ENCODE results near the gene CNTNAP2. TPM values are rescaled to one million over a fixed set of nuclear protein-coding genes. Genes with fewer than 3 reads are reported as not detected.

Gene CNTNAP2
- polyA plus RNA-seq, 3 donors from 2014 or later, result 0.94 to 1.1 TPM; not detected in 1

DNA sequence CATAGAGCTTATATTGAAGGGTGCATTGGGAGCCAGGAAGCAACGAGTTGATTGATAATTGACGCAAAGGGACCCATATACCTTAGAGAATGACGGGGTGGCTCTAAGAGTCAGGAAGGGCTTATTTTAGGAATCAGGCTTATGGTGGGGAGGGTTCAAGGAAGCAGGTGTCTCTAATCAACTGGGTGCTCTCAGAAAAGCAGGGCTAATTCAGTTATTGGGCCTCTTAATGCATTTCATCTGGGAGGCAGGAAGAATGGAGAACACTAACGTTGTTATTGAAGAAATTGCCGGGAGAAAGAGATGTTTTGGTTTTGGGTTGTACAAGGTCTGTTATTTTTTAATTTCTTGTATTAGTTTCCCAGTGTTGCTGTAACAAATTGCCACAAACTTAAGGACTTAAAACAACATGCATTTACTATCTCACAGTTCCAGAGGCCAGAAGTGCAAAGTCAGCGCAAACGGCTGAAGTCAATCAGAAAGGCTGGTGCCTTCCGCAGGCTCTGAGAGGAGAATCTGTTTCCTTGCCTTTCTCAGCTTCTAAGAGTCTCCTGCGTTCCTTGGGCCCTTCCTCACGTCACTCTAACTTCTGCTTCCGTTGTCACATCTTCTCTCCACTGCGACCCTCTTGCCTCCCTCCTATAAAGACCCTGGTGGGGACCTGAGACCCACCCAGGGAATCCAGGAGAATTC, 2145.5 kb downstream of the CNTNAP2 start:
- no peak for DNase-seq
- peak overlapping the region in 2 of 5 donors; percentile 2 to 50 for H3K4me3 Mint-ChIP-seq
- H3K4me1 Mint-ChIP-seq, result peaks cover 7 to 14% of the 10 kb centered on the region in 2 donors
- H3K27ac Mint-ChIP-seq, result no peak overlapping the region
- H3K36me3 Mint-ChIP-seq, result no peaks in the 10 kb centered on the region
- peaks cover 1 to 7% (median 5%) of the 10 kb centered on the region in 3 donors for H3K27me3 Mint-ChIP-seq (ENCODE audit: low read depth in 3 of 3)
- no peaks in the 10 kb centered on the region for H3K9me3 Mint-ChIP-seq

DNA sequence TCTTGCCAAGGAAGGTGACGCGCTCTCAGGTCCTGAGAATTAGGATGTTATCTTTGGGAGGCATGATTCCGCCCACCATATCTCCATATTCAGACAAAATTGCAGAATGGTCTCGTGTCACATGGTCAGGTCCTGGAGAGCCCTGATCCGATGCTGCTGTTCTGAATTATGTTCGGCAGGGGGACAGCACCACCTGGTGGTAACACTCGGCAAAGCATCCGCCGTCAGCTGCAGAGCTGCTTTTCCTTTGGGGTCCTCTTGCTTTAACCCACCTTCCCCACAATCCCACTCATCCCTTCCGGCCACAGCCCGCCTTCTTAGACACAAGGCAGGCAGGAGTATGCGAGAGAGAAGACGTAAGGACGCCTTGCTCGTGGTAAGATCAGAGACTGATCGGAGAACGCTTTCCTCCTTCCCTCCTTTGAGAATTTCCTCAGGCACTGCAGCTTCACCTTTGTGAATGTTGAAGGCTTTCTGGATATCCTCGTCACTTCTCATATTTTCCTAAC, 2146.2 kb downstream of the CNTNAP2 start:
- H3K9me3 Mint-ChIP-seq, result no peaks in the 10 kb centered on the region
- H3K36me3 Mint-ChIP-seq, result no peaks in the 10 kb centered on the region
- peak; percentile 15 to 42 (median 39) for DNase-seq
- peaks cover 7 to 14% of the 10 kb centered on the region in 2 donors for H3K4me1 Mint-ChIP-seq
- no peak overlapping the region for H3K27ac Mint-ChIP-seq
- peak overlapping the region in 3 of 5 donors; percentile 2 to 50 (median 30) for H3K4me3 Mint-ChIP-seq
- peaks cover 1 to 8% (median 7%) of the 10 kb centered on the region in 3 donors for H3K27me3 Mint-ChIP-seq (ENCODE audit: low read depth in 3 of 3)

DNA sequence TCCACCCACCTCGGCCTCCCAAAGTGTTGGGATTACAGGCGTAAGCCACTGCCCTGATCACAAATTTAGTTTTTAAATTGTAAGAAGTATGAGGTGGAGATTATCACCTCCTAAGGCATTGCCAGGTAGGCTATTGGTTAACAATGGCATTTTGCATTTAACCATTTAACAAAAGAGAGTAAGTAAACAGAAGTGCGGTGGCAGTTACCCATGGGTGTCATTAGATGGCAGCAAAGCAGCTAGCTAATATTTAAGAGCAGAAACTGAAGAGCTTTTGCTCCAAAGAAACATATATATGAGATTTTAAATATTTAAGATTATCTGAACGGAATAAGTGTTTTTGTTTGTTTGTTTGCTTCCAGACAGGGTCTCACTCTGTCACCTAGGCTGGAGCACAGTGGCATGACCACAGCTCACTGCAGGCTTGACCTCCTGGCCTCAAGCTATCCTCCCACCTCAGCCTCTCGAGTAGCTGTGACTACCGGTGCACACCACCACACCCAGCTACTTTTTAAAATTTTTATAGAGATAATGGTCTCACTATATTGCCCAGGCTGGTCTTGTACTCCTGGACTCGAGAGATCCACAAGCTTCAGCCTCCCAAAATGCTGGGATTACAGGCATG, 2148.4 kb downstream of the CNTNAP2 start:
- no peak overlapping the region for H3K27ac Mint-ChIP-seq

DNA sequence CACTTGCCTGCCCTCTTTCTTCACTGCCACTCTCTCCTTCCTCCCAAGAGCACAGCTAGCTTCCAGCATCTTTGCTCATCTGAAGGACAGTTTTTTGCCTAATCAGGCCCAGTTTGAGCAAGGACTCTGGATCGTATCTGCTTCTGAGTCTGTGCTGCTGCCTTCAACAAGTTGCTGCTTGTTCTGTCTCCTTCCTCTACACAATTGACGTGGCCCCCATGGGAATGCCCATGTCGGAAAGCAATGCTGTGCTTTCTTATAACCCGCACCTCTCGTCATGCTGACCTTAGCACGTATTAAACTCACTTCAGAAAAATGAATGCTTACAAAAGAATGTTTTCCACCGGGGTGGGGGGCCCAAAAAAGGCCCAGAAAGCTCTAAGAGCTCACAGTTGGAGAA, 2149.3 kb downstream of the CNTNAP2 start:
- Mint-ChIP-seq H3K27me3 (ENCODE audit: low read depth in 3 of 3) (peaks cover 1 to 7% (median 7%) of the 10 kb centered on the region in 3 donors), H3K36me3 (no peaks in the 10 kb centered on the region), H3K27ac (no peak overlapping the region), H3K4me1 (peaks cover 7 to 14% of the 10 kb centered on the region in 2 donors), H3K4me3 (no peak overlapping the region), H3K9me3 (no peaks in the 10 kb centered on the region)
- DNase-seq, result no peak

More for the DNA sequence above, 2148.4 kb downstream of the CNTNAP2 start:
- Mint-ChIP-seq H3K4me3 (no peak overlapping the region), H3K9me3 (no peaks in the 10 kb centered on the region), H3K4me1 (peaks cover 7 to 14% of the 10 kb centered on the region in 2 donors), H3K27me3 (ENCODE audit: low read depth in 3 of 3) (peaks cover 1 to 9% (median 7%) of the 10 kb centered on the region in 3 donors), H3K36me3 (no peaks in the 10 kb centered on the region)
- DNase-seq, result no peak

DNA sequence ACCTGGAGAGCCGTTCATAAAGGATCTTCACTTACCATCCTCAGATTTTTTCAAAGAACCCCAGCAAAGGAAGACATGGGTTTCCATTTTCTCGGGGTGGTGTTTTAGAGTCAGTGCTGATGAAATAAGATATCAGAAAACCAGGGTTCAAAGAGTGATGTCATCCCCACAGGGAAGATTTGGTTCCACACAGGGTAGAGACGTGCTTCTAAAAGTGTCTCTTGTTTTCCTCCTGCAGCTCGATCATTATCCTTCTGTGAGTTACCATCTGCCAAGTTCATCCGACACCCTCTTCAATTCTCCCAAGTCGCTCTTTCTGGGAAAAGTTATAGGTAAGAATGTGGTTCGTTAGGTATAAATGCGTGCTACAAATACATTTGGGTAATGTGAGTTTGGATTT, 2150.2 kb downstream of the CNTNAP2 start:
- H3K36me3 Mint-ChIP-seq, result no peaks in the 10 kb centered on the region
- peaks cover 0 to 7% (median 4%) of the 10 kb centered on the region in 3 donors for H3K27me3 Mint-ChIP-seq (ENCODE audit: low read depth in 3 of 3)
- H3K27ac Mint-ChIP-seq, result no peak overlapping the region
- H3K4me1 Mint-ChIP-seq, result peaks cover 7 to 14% of the 10 kb centered on the region in 2 donors
- no peak overlapping the region for H3K4me3 Mint-ChIP-seq
- DNase-seq, result no peak
- H3K9me3 Mint-ChIP-seq, result no peaks in the 10 kb centered on the region

DNA sequence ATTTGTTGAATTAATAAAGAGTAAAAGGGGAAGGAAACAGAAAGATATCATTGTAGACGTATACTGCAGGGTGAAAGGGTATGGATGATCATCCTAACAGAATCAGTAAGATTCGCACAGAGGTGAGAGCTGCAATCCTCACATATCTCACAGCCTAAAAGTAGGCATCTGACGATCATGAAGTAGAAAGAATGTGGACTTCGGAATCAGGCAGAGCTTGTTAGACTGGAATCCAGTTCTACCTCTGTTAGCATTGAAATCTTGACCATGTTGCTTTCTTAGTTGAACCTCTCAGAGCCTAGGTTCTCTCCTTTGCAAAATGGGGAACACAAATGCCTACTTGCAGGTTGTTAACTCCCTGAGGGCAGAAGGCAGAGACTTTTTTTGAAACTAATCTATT, 2154.0 kb downstream of the CNTNAP2 start:
- no peak for DNase-seq
- Mint-ChIP-seq H3K36me3 (no peaks in the 10 kb centered on the region), H3K9me3 (peaks cover 0 to 1% (median 0%) of the 10 kb centered on the region in 6 donors), H3K27me3 (ENCODE audit: low read depth in 3 of 3) (peaks cover 0 to 12% (median 0%) of the 10 kb centered on the region in 3 donors), H3K4me1 (no peaks in the 10 kb centered on the region), H3K27ac (no peak overlapping the region), H3K4me3 (no peak overlapping the region)

DNA sequence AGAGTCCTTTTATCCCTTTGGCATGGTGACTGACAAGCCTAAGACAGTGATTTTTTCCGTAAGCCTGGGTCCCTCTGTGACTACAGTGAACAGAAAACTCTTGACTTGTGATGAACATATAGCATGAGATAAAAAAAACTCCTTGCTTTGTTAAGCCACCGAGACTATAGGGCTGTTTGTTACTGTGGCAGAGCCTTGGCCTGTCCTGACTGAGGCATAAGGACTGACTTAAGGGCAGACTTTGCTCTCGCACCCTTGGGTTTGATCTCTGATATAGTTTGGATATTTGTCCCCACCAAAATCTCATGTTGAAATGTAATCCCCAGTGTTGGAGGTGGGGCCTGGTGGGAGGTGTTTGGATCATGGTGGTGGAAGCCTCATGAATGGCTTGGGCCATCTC, 2157.5 kb downstream of the CNTNAP2 start:
- H3K27ac Mint-ChIP-seq, result no peak overlapping the region

DNA sequence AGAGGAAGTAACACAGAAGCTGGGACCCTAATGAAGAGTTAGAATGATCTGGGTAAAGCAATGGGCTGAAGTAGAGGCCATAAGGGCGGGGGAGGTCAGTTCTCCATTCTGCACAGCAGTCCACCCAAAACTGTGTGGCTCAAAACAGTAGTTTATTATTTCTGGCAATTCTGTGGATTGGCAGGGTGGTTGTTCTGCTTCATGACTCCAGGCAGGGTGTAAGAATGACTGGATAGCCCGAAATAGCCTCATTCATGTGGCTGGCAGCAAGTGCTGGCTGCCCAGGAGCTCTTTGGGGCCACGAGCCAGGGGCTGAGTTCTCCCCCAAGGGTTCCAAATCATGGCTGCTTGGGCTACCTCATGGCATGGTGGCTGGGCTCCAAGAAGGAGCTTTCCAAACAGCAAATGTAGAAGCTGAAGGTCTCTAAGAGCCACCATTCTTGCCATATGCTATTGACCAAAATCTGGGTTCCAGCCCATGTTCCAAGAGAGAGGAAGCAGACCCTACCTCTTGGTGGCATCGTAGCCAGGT, 2158.8 kb downstream of the CNTNAP2 start:
- H3K36me3 Mint-ChIP-seq, result no peaks in the 10 kb centered on the region
- peaks cover 0 to 9% (median 2%) of the 10 kb centered on the region in 3 donors for H3K27me3 Mint-ChIP-seq (ENCODE audit: low read depth in 3 of 3)
- DNase-seq, result no peak
- H3K27ac Mint-ChIP-seq, result no peak overlapping the region
- H3K4me1 Mint-ChIP-seq, result no peaks in the 10 kb centered on the region
- peaks cover 0 to 1% (median 0%) of the 10 kb centered on the region in 6 donors for H3K9me3 Mint-ChIP-seq
- no peak overlapping the region for H3K4me3 Mint-ChIP-seq

More for the DNA sequence above, 2157.5 kb downstream of the CNTNAP2 start:
- peaks cover 0 to 9% (median 0%) of the 10 kb centered on the region in 3 donors for H3K27me3 Mint-ChIP-seq (ENCODE audit: low read depth in 3 of 3)
- H3K4me1 Mint-ChIP-seq, result no peaks in the 10 kb centered on the region
- H3K36me3 Mint-ChIP-seq, result no peaks in the 10 kb centered on the region
- DNase-seq, result no peak
- H3K4me3 Mint-ChIP-seq, result no peak overlapping the region
- peaks cover 0 to 1% (median 0%) of the 10 kb centered on the region in 6 donors for H3K9me3 Mint-ChIP-seq

DNA sequence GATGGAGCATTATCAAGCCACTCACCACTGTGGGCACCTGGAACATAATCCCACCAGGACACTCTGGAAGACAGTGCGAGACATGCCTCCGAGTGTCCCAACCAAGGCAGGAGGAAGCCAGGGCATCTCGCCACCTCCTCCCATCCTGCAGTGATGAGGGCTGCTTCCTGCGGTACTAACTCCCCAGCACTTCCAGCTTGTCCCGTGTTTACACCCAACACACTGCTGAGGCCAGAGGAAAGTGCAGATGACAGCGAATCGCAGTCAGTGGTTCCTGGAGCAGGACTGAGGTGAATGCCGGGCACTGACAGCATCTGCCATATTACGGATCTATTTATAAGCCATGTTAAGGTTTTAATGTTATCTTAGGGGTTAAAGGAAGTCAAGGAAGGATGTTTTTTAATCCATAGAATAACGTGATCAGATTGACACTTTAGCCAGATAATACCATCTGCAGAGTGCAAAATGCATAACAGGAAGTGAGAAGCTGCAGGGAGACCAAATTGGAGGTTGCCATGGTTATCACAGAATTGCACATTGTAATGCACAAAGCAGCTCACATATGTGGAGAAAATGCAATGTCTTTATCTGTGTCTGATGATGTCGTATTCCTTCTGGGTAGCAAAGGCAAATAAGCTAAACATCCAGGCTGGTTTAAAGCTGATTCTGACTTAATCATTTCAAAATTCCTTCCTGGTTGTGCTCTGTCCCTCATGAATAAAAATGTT, 2159.9 kb downstream of the CNTNAP2 start:
- H3K9me3 Mint-ChIP-seq, result peaks cover 0 to 1% (median 0%) of the 10 kb centered on the region in 6 donors
- H3K4me3 Mint-ChIP-seq, result no peak overlapping the region
- H3K27me3 Mint-ChIP-seq (ENCODE audit: low read depth in 3 of 3), result peaks cover 0 to 9% (median 2%) of the 10 kb centered on the region in 3 donors
- no peak overlapping the region for H3K27ac Mint-ChIP-seq
- no peaks in the 10 kb centered on the region for H3K36me3 Mint-ChIP-seq
- no peak for DNase-seq
- H3K4me1 Mint-ChIP-seq, result no peaks in the 10 kb centered on the region

DNA sequence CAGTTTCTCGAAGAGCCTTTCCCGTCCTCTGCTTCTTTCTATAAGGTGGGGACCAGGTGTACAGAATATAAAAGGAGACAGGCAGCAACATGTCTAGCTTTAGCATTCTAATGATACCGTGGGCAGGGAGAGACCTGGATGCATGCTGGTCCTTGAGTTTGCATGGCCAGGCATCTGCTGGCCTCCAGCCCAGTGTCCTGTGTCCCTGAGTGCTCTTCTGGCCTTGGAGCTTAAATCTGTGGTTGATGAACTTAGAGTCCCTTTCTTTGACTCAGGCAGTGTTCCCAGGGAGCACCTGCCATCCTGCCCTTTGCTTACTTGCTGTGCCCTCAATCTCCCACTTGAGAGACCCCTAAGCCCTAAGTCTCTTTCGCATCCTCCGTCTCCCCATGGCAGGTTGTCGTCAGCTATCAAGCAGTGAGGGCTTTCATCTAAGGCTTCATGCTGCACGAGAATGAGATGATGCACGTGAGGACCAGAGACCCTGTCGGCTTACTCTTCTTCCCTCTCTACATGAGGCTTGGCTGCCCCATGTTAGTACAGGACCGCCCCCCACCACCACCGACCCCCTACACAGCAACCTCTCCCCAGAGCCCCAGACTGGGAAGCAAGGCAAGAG, 2160.6 kb downstream of the CNTNAP2 start:
- H3K9me3 Mint-ChIP-seq, result peaks cover 0 to 1% (median 0%) of the 10 kb centered on the region in 6 donors
- H3K27me3 Mint-ChIP-seq (ENCODE audit: low read depth in 3 of 3), result peaks cover 0 to 9% (median 2%) of the 10 kb centered on the region in 3 donors
- H3K36me3 Mint-ChIP-seq, result no peaks in the 10 kb centered on the region
- no peak overlapping the region for H3K4me3 Mint-ChIP-seq
- H3K4me1 Mint-ChIP-seq, result no peaks in the 10 kb centered on the region
- no peak overlapping the region for H3K27ac Mint-ChIP-seq
- DNase-seq, result no peak

DNA sequence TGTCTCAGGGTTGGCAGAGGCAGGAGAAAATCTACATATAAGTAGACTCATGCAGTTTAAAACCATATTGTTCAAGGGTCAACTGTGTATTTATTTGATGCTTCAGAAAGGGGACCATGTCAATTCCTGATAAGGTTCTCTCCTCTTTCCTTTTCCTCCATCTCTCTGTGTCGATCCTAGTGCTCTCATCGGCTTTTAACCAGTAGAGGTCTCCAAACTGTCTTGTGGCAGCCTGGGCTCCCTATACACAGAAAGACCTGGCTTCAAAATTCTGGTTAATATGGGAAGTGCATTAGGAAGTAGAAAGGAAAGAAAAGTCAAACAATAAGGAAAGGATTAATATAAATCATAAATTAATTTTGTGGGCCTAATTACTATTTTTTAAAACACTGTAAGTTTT, 2169.5 kb downstream of the CNTNAP2 start:
- Mint-ChIP-seq H3K27me3 (ENCODE audit: low read depth in 3 of 3) (peaks cover 0 to 4% (median 0%) of the 10 kb centered on the region in 3 donors), H3K27ac (no peak overlapping the region), H3K9me3 (peaks cover 0 to 2% (median 0%) of the 10 kb centered on the region in 6 donors), H3K4me3 (no peak overlapping the region), H3K36me3 (no peaks in the 10 kb centered on the region), H3K4me1 (no peaks in the 10 kb centered on the region)
- no peak for DNase-seq

DNA sequence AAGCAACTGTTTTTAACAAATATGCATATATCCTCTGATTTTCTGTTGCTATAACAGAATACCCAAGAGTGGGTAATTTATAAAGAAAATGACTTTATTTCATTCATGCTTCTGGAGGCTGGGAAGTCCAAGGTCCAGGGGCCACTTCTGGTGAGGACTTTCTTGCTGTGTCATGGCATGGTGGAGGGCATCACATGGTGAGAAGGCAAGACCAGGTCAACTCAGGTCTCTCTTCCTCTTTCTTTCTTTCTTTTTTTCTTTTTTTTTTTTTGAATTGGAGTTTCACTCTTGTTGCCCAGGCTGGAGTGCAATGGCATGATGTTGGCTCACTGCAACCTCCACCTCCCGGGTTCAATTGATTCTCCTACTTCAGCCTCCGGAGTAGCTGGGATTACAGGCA, 2170.9 kb downstream of the CNTNAP2 start:
- Mint-ChIP-seq H3K4me3 (no peak overlapping the region), H3K27ac (no peak overlapping the region), H3K9me3 (peaks cover 0 to 2% (median 0%) of the 10 kb centered on the region in 6 donors), H3K27me3 (ENCODE audit: low read depth in 3 of 3) (peaks cover 0 to 4% (median 4%) of the 10 kb centered on the region in 3 donors), H3K4me1 (no peaks in the 10 kb centered on the region), H3K36me3 (no peaks in the 10 kb centered on the region)
- DNase-seq, result no peak

DNA sequence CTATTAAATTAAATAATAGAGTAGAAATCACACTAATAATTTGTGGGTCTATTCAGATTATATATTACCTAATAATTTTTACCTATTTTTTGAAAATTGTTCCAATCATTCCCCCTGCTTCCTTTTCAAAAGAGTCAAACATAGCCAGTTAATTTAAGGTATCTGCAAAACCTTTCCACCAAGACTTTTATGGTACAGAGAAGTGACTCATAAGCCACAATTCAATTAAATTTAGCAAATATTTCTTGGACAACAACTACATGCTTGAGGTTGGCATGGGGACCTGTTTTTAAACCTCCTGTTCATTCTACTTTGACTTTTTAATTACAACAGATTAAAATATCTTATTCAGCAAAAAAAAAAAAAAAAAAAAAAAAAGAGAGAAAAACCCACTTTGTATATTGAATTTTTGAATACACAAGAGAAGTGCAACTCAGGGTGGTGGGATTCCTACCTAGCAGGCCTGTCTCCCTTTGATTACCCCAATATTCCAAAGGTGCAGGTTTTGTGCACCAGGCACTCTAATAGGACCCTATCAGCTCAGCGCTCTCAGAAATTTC, 2172.1 kb downstream of the CNTNAP2 start:
- peaks cover 0 to 4% (median 4%) of the 10 kb centered on the region in 3 donors for H3K27me3 Mint-ChIP-seq (ENCODE audit: low read depth in 3 of 3)
- H3K27ac Mint-ChIP-seq, result no peak overlapping the region
- H3K9me3 Mint-ChIP-seq, result peaks cover 0 to 2% (median 0%) of the 10 kb centered on the region in 6 donors
- H3K4me1 Mint-ChIP-seq, result no peaks in the 10 kb centered on the region
- no peaks in the 10 kb centered on the region for H3K36me3 Mint-ChIP-seq
- H3K4me3 Mint-ChIP-seq, result no peak overlapping the region
- no peak for DNase-seq

Measured in immature natural killer cell (primary cell).